ENCODE measurements around the gene APOLD1. TPM values are rescaled to one million over a fixed set of nuclear protein-coding genes. Genes with fewer than 3 reads are reported as not detected.

Gene APOLD1
- total and polyA plus RNA-seq, 2 of the 8 experiments (the other 6 are each of a cell fraction or from before 2014, with no cell fraction given), result 0.12 to 0.71 TPM

DNA sequence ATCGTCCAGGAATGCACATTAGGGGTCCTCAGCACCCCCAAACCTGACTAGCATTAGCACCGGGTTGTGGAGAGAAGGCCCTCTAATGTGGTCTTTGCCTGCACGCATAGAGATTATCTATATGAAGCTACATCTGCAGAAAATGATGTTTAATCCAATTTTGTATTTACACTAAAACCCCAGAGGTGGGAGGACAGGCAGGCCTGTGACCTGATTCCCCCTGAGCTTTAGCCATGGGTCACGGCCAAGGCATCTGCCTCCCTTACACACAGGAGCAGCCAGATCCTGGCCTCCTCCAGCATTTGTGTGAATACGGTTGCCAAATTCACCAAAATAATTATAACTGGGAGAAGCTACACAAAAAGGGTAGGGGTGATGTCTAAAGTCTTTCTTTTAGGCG lies 7.0 kb downstream of the APOLD1 start:
- DNase-seq (ENCODE audit: low read depth in 1 of 2, low spot score in 2 of 2) (no peak), FAIRE-seq (no peak)
- no peak overlapping the region for H2BK5ac ChIP-seq (ENCODE audit: low read depth, low read length)
- H4K5ac ChIP-seq (ENCODE audit: insufficient read length, low read depth, low read length), result no peak overlapping the region
- H3K18ac ChIP-seq (ENCODE audit: extremely low read depth, low read length), result no peak overlapping the region
- WGBS, 2 experiments (ENCODE audit: extremely low coverage in 1 of 2, insufficient coverage in 1 of 2, insufficient read length in 1 of 2, insufficient replicate concordance in 2 of 2, low coverage in 1 of 2, low lambda C conversion rate in 2 of 2, missing lambda C conversion rate in 1 of 2), result 87% methylated on average over 6 of the region's 6 CpGs; no CpG with 5 or more reads in 1 of the 2 experiments
- no peak overlapping the region; the same call in 1 of the 2 replicates for H2AFZ ChIP-seq (ENCODE audit: low read length)
- no peak overlapping the region for H3K23ac ChIP-seq (ENCODE audit: insufficient read length)
- H2BK20ac ChIP-seq (ENCODE audit: low read length), result no peak overlapping the region
- H3K9me3 ChIP-seq (ENCODE audit: insufficient read depth in 2 of 2, low read depth in 1 of 2, low read length in 1 of 2), result no peaks in the 10 kb centered on the region
- CTCF ChIA-PET (ENCODE audit: partially characterized antibody), result interaction anchor here (0.5 to 2.3 kb wide), 10 partner anchors 12 to 602 kb away, joined by 3 to 8 read pairs (median 4); partner anchors contain the start of gene DDX47
- H3K27ac ChIP-seq (ENCODE audit: low read depth, low read length), result no peak overlapping the region
- no peaks in the 10 kb centered on the region for H3K23me2 ChIP-seq (ENCODE audit: low read depth, low read length)
- H3K36me3 ChIP-seq (ENCODE audit: control insufficient read depth in 2 of 4, insufficient read depth in 4 of 4, low read length in 3 of 4), result no peaks in the 10 kb centered on the region
- no peak overlapping the region for H2AK5ac ChIP-seq (ENCODE audit: low read depth, low read length)
- no peak overlapping the region for H4K91ac ChIP-seq (replicated peaks; ENCODE audit: insufficient read length, low read length)
- no peaks in the 10 kb centered on the region for H3K79me2 ChIP-seq (ENCODE audit: control insufficient read depth in 1 of 2, insufficient read depth in 2 of 2, low read length in 2 of 2)
- H3K27me3 ChIP-seq (replicated peaks in 1 of 4; ENCODE audit: control insufficient read depth in 3 of 4, extremely low read depth in 1 of 4, insufficient read depth in 3 of 4, low read length in 3 of 4), result peaks cover 9 to 14% (median 12%) of the 10 kb centered on the region in 4 experiments
- H3K9ac ChIP-seq (replicated peaks in 1 of 4; ENCODE audit: extremely low read depth in 1 of 4, low read depth in 3 of 4, low read length in 3 of 4), result no peak overlapping the region
- H3K4me1 ChIP-seq (replicated peaks in 1 of 4; ENCODE audit: control insufficient read depth in 3 of 4, insufficient read depth in 4 of 4, low read length in 3 of 4), result no peaks in the 10 kb centered on the region
- no peak overlapping the region for H3K4me3 ChIP-seq (ENCODE audit: extremely low read depth in 1 of 4, insufficient read depth in 2 of 4, low read depth in 3 of 4, low read length in 4 of 4)
- POLR2A ChIA-PET (ENCODE audit: partially characterized antibody), result interaction anchor here (0.6 to 1.4 kb wide), 2 partner anchors 21 to 270 kb away, joined by 3 to 4 read pairs; partner anchors contain the start of gene DDX47
- H4K8ac ChIP-seq (ENCODE audit: extremely low read depth, insufficient read depth, low read length), result no peak overlapping the region
- no peak overlapping the region for H2BK12ac ChIP-seq (ENCODE audit: low read depth, low read length)
- H3K4me2 ChIP-seq (ENCODE audit: insufficient read depth in 1 of 2, low read depth in 2 of 2, low read length in 2 of 2), result no peak overlapping the region
- H3K79me1 ChIP-seq (ENCODE audit: low read depth, low read length), result no peaks in the 10 kb centered on the region
- H3K56ac ChIP-seq (replicated peaks; ENCODE audit: insufficient read length, low read depth, low read length), result no peak overlapping the region
- H3K4ac ChIP-seq (replicated peaks; ENCODE audit: insufficient read length, low read depth, low read length), result no peak overlapping the region
- no peak overlapping the region for H3K14ac ChIP-seq (ENCODE audit: insufficient read length)
- no peak overlapping the region for H2BK15ac ChIP-seq (ENCODE audit: low read length)
- H2BK120ac ChIP-seq (replicated peaks; ENCODE audit: low read depth, low read length), result no peak overlapping the region
- no peaks in the 10 kb centered on the region for H4K20me1 ChIP-seq (replicated peaks in 1 of 2; ENCODE audit: control insufficient read depth in 1 of 2, insufficient read depth in 2 of 2, low read length in 2 of 2)

All from H1 (cell line).